GM21423 (cell line): Measurements from ENCODE around the gene AKAP6.

Experiments used
- ATAC-seq: cut with Tn5 transposase; IDR thresholded peaks from one replicate; pipeline ENCODE4 v1.9.1; 2021; ENCODE audit warnings: mild to moderate bottlenecking, moderate library complexity; ENCODE audit not compliant: unreplicated experiment

AKAP6 gene

GRCh38 chr14:32330351-32331111 lies 1.4 kb downstream of the AKAP6 start:
- ATAC-seq: no peak

DNA sequence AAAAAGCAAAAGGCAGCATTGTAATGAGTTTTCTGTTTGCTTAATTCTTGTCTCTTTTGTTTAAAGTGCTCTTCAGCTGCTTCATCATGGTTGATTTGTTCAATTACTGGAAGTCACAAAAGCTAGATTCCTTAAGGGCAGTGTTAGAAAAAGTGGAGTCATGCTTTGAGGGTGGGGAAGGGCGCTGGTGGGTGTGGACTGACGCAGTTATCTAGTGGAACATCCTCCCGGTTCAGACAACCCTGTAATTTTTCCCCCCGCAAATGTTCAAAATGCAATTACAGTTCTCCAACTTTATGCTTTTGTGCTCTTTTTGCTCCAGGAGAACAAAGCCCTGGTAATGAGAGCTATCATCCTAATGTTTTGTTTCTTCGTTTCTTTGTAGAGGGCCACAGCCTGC lies 2.1 kb downstream of the AKAP6 start:
- no peak for ATAC-seq

DNA sequence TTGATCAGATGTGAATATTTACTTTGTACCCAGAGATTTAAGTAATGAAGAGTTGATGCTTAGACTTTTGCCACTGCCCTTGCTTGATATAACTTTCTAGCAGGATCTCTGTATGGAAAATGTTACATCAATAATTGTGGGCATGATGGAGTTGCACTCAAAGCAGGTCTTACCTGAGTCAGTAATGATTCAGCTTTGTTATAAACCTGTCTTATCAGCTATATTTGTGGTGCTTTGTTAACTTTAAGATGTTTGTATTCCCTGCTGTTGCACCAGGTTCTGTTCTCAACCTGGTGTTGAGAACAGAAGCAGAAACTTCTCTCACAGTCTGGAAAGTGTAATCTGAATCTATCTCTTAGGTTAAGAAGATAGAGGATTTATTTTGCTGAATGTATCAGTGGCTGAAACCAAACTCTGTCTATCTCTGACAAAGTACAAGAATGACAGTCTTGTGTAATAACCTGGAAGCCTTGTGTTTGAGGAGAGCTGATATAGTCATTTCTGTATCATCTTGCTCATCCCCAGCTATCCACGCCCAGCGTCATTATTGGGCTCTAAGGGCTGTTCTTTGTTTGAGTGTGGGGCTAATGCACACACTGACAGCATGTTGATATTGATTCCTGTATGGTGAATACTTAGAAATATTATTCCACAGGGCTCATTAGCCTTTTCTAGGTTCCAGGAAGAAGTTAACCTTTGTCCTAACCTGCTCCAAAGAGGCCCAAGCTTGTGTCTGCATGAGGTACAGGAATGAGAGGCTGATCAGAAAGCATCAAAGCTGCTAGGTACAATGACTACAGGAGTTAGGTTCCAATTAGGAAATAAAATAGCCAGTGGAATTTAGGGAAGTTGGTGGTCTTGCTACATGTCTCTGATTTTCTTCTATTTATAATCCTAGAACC lies 3.6 kb downstream of the AKAP6 start:
- no peak for ATAC-seq

GRCh38 chr14:32336702-32337101 lies 7.6 kb downstream of the AKAP6 start:
- ATAC-seq: no peak

DNA sequence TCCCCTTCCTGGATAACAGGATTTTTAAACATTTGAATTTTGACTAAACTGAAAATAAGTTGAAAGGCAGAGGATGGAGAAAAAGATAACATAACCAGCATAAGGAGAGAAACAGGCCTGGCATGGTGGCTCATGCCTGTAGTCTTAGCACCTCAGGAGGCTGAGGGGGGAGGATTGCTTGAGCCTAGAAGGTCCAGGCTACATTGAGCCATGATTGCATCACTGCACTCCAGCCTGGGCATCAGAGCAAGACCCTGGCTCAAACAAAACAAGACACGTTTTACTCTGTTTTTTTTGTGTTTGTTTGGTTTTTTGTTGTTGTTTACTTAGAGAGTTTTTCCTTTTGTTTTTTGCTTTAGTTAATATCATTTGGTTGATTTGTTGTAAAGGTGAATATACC lies 8.7 kb downstream of the AKAP6 start:
- ATAC-seq: no peak

GRCh38 chr14:32339188-32339587 lies 10.1 kb downstream of the AKAP6 start:
- no peak for ATAC-seq

GRCh38 chr14:32341947-32342846 lies 13.1 kb downstream of the AKAP6 start:
- no peak for ATAC-seq

GRCh38 chr14:32342847-32343194 lies 13.7 kb downstream of the AKAP6 start:
- no peak for ATAC-seq

DNA sequence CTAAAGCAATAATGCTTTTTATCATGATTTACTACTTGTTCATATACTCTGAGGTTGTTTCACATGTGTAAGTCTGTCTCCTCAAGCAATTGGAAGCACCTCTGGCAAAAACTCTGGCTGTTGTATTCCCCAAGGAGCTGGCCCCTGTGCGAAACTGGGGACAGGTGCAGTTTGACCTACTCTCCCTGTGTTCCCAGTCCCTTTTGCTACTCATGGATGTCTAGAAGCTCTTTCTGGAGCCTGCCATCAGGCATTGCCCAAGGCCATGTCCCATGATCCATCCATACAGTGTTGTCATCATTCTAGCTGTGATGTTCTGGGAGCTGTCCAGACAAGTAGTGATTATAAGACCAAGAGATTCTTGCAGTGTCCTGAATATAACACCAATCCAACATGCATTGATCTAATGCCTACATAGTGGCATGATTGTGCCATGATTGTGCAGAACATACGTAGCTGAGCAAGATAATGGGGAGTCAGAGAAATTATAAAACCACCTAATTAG lies 14.9 kb downstream of the AKAP6 start:
- no peak for ATAC-seq

DNA sequence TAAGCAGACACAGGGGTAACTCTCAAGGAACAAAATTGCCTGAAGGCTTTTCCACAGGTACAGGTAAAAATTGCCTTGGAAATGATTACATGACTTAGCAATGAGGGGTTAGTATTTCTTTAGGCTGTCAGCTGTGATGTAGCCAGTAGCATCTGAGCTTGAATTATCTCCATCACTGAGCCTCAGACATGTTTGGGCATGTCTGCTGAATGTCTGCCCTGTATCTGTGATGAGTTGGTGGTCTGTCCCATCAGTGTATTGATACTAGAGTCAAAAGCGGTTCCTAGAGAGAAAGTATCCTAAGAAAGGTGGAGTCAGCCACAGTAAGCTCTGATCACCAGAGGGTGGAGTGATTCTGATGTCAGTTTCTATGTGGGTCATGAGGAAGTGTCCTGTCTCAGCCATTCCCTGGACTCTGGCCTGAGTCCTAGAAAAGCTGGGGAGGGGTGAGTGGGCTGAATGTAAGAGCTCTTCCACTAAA lies 16.3 kb downstream of the AKAP6 start:
- ATAC-seq: no peak

DNA sequence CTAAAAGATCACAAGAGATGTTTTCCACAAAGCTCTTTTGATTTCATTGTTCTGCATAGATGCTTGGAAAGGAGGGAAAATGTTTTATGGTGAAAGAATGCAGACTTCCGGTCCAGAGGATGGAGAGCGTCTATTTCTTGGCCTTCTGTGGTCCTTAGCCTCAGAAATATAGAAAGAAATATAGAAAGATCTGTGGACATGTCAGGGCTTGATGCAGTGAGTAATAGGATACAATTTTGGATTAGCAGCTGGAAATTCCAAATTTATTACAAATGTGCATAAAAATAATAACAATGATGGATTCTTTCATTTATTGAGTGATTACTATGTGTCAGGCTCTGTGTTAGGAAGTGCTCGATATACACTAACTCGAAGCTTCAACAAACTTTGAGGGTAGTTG lies 20.2 kb downstream of the AKAP6 start:
- ATAC-seq: no peak

- peak; percentile 99 for ATAC-seq
Observed at GRCh38 chr14:32350020-32350419, 20.9 kb downstream of the AKAP6 start.

DNA sequence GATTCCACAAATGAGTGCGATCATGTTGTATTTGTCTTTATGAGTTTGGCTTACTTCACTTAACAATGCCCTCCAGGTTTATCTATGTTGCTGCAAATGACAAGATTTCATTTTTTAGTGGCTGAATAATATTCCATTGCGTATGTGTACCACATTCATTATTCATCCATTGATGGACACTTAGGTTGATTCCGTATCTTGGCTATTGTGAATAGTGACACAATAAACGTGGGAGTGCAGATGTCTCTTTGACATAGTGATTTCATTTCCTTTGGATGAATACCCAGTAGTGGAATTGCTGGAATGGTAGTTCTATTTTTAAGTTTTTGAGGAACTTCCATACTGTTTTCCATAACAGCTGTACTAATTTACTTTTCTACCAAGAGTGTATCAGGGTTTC lies 23.5 kb downstream of the AKAP6 start:
- ATAC-seq: no peak

- ATAC-seq: no peak
Observed at GRCh38 chr14:32354716-32355115, 25.6 kb downstream of the AKAP6 start.

- ATAC-seq: no peak
Observed at GRCh38 chr14:32358781-32359180, 29.7 kb downstream of the AKAP6 start.

DNA sequence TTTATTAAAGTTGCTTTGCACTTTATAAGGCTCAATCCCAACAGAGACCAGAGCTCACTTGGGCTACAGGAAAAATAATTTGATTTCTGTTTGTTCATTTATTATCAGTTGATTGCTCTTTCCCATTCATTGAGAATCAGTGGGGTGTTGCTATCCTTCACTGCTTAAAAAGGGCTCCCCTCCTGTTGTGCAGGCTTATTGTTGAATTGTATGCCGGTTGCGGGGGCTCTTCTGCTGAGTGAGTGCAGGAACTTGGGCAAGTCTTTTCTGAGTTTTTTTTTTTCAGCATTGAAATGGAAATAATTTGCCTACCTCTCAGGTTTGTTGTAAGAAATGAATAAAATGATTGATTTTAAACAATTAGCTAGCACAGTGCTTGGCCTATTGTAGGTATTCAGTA lies 32.6 kb downstream of the AKAP6 start:
- ATAC-seq: no peak

DNA sequence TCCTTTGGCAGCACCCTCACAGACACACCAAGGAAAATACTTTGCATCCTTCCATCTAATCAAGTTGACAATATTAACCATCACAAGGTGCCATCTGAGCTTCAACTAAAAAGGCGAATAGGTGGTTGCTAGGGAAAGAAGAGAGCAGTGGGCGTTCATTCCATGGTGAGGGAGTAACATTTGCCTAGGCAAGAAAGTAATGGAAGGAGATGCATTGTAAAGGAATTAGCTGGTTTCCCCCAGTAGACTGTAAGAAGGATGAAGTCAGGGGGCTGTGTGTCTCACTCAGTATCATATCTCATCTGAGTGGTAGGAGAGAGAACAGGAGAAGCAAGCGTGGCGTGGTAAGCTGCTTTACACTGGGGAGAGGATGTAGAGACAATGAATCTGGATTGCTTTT lies 34.7 kb downstream of the AKAP6 start:
- no peak for ATAC-seq

DNA sequence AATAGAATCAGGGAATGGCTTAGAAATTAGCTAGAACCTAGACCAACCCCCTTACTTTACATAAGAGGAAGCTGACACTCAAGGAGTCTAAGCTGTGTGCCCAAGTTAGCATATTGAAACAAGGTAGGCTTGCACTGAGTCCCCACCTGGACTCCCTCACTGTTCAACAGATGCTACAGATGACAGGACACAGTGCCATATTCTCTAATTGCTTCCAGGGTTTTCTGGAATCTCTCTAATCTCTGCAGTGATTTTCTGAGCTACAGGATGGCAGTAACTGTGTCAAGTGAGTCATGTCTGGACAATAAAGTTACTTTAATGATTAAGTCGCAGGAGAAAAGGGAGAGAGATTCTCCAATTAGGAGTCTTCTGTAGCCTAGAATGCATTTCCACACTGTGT lies 35.8 kb downstream of the AKAP6 start:
- ATAC-seq: no peak

DNA sequence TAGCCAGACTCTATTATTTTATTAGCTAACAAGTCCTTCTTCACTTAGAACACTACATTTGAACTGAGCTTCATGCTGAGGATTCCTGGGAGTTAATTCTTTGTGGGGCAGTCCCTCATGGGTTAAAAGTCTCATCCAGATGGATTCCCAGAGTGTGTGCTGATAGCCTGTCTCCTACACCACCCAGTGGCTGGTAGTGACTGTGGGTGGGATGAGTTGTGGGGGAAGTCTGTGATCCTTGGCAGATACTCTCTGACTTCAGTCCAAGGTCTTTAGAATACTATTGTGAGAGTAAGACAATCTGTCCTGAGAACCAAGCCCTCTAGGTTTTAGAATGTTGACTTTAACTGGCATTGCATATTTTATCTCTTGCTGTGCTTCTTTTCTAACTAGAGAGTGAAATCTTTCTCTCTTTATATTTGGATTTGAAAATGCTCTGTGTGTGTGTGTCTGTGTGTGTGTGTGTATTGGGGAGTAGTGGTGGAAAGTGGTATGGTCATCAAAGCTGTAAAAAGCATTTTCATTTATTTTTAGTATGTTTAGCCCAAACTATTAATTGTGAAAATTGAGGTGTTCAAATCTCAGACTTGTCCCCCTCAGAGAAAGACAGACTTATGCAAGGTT lies 37.3 kb downstream of the AKAP6 start:
- ATAC-seq: no peak

DNA sequence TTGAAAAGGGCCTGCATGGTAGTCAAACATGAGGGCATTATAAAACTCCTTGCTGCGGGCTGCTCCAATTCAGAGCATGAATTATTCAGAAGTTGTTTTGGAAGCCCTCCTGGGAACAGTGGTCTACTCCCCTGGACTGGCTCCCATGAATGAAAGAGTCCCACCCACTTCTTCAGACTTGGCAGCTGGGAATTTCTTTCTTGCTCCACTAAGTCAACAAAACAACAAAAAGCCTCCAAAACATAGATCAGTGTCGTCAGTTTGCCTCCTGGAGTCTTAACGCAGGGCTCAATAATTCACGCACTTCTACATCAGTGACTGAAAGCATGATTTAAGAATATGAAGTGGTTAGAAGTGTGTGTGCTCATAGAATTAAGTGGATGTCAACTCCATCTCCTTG lies 37.9 kb downstream of the AKAP6 start:
- ATAC-seq: no peak
